IMR-90 (cell line): ENCODE measurements around the gene PAK6. TPM values are rescaled to one million over a fixed set of nuclear protein-coding genes. Genes with fewer than 3 reads are reported as not detected.

Source experiments
- ATAC-seq: fragments of 200-7000 bp; cut with Tn5 transposase; 2 replicates; pipeline ENCODE4 v1.9.1; 2020; ENCODE audit warnings: low read depth, mild to moderate bottlenecking, moderate library complexity
- BruUV-seq: library from RNA; stranded (reverse); fragments of 400-500 nt; replicated peaks from 2 replicates; lab custom pipeline; 2021; lab: Mats Ljungman, UMichigan
- CTCF ChIA-PET: fragments of 300-600 bp; formaldehyde crosslinking; extraction: SDS; loops from one replicate; lab custom pipeline; 2021; ENCODE audit warnings: antibody characterized with exemption; lab: Yijun Ruan, JAX
- POLR2A ChIA-PET: fragments of 300-600 bp; sonication (Branson Sonifier 250); formaldehyde crosslinking; loops from one replicate; lab custom pipeline; 2022; ENCODE audit warnings: antibody characterized with exemption; ENCODE audit not compliant: unreplicated experiment; lab: Charles Lee
- DNase-seq: peaks from one replicate; pipeline ENCODE4 v3.0.0; 2013
- H2AFZ ChIP-seq: replicated peaks from 2 replicates; pipeline ENCODE3; 2013; ENCODE audit warnings: low read length, mild to moderate bottlenecking; ENCODE audit not compliant: poor library complexity
- H2AK5ac ChIP-seq: 2 replicates; pipeline ENCODE4 v1.6.1; 2013; ENCODE audit warnings: low read depth, low read length, inconsistent platforms
- H2AK9ac ChIP-seq: replicated peaks from 2 replicates; pipeline ENCODE3; 2013; ENCODE audit warnings: mild to moderate bottlenecking, low read depth, low read length, moderate library complexity; ENCODE audit not compliant: poor library complexity
- H2BK120ac ChIP-seq: 2 replicates; pipeline ENCODE4 v1.6.1; 2013; ENCODE audit warnings: low read depth, low read length, inconsistent platforms
- H2BK15ac ChIP-seq: 3 replicates; pipeline ENCODE4 v1.6.1; 2013; ENCODE audit warnings: low read depth, low read length, inconsistent platforms
- H2BK20ac ChIP-seq: 2 replicates; pipeline ENCODE4 v1.6.1; 2013; ENCODE audit warnings: low read depth, mild to moderate bottlenecking, inconsistent platforms, low read length, moderate library complexity
- H2BK5ac ChIP-seq: 2 replicates; pipeline ENCODE4 v1.6.1; 2013; ENCODE audit warnings: mild to moderate bottlenecking, low read depth, low read length, inconsistent platforms; ENCODE audit not compliant: poor library complexity, severe bottlenecking
- H3K14ac ChIP-seq: replicated peaks from 2 replicates; pipeline ENCODE4 v1.6.1; 2013; ENCODE audit warnings: low read depth, low read length, inconsistent platforms
- H3K18ac ChIP-seq: 2 replicates; pipeline ENCODE4 v1.6.1; 2013; ENCODE audit warnings: low read depth, low read length, control low read depth
- H3K23ac ChIP-seq: 2 replicates; pipeline ENCODE4 v1.6.1; 2013; ENCODE audit warnings: low read depth, low read length, inconsistent platforms
- H3K27ac ChIP-seq: 2 replicates; pipeline ENCODE4 v1.5.1; 2013; ENCODE audit warnings: mild to moderate bottlenecking, control low read depth, low read length; ENCODE audit not compliant: insufficient read depth
- H3K27me3 ChIP-seq: 2 replicates; pipeline ENCODE4 v1.6.1; 2013; ENCODE audit warnings: low read length; ENCODE audit not compliant: control insufficient read depth, insufficient read depth
- H3K36me3 ChIP-seq: 2 replicates; pipeline ENCODE4 v1.6.1; 2013; ENCODE audit warnings: low read length, mixed read lengths; ENCODE audit not compliant: control insufficient read depth, insufficient read depth
- H3K4ac ChIP-seq: 2 replicates; pipeline ENCODE4 v1.6.1; 2013; ENCODE audit warnings: low read depth, low read length, inconsistent platforms
- H3K4me1 ChIP-seq: 2 replicates; pipeline ENCODE4 v1.6.1; 2013; ENCODE audit warnings: low read length, mixed read lengths; ENCODE audit not compliant: control insufficient read depth, insufficient read depth
- H3K4me2 ChIP-seq: 2 replicates; pipeline ENCODE4 v1.6.1; 2013; ENCODE audit warnings: low read depth, mild to moderate bottlenecking, control low read depth, low read length, moderate library complexity
- H3K4me3 ChIP-seq: 2 replicates; pipeline ENCODE4 v1.5.1; 2013; ENCODE audit warnings: low read depth, mild to moderate bottlenecking, control low read depth, low read length, moderate library complexity; ENCODE audit not compliant: insufficient read depth
- H3K56ac ChIP-seq: 2 replicates; pipeline ENCODE4 v1.6.1; 2013; ENCODE audit warnings: low read length, inconsistent platforms; ENCODE audit not compliant: insufficient read depth; ENCODE audit errors: extremely low read depth
- H3K79me1 ChIP-seq, 2 experiments: 2 replicates each; pipeline ENCODE4 v1.6.1; 2013; ENCODE audit warnings: low read length in 2 of 2, inconsistent platforms in 1 of 2, low read depth in 1 of 2
- H3K9ac ChIP-seq: 2 replicates; pipeline ENCODE4 v1.6.1; 2013; ENCODE audit warnings: low read depth, low read length, control low read depth
- H3K9me1 ChIP-seq: 2 replicates; pipeline ENCODE4 v1.6.1; 2013; ENCODE audit warnings: low read length, inconsistent platforms; ENCODE audit not compliant: insufficient read depth
- H3K9me3 ChIP-seq: 2 replicates; pipeline ENCODE4 v1.6.1; 2013; ENCODE audit warnings: low read length; ENCODE audit not compliant: control insufficient read depth, insufficient read depth
- H4K20me1 ChIP-seq: 2 replicates; pipeline ENCODE4 v1.6.1; 2013; ENCODE audit warnings: low read length, inconsistent platforms; ENCODE audit not compliant: insufficient read depth
- H4K5ac ChIP-seq: 2 replicates; pipeline ENCODE4 v1.6.1; 2013; ENCODE audit warnings: mild to moderate bottlenecking, low read depth, low read length, control low read depth
- H4K8ac ChIP-seq, 2 experiments: 2 replicates each; pipeline ENCODE4 v1.6.1; 2013; ENCODE audit warnings: low read depth in 2 of 2, low read length in 2 of 2, control low read depth in 1 of 2, inconsistent platforms in 1 of 2
- H4K91ac ChIP-seq: 2 replicates; pipeline ENCODE4 v1.6.1; 2013; ENCODE audit warnings: low read depth, low read length, inconsistent platforms; ENCODE audit not compliant: insufficient read depth
- BHLHE40 ChIP-seq: fragments of 150-350 bp; IDR thresholded peaks from 2 replicates; pipeline ENCODE4 v1.6.1; 2016; ENCODE audit warnings: mild to moderate bottlenecking, low read depth, low read length
- CEBPB ChIP-seq: IDR thresholded peaks from 2 replicates; pipeline ENCODE4 v1.6.1; 2012; ENCODE audit warnings: low read depth, low read length, improper control_type of control experiment
- CHD1 ChIP-seq: IDR thresholded peaks from 2 replicates; pipeline ENCODE4 v1.6.1; 2012; ENCODE audit warnings: low read depth, low read length, improper control_type of control experiment
- FOS ChIP-seq: fragments of 150-350 bp; IDR thresholded peaks from 2 replicates; pipeline ENCODE4 v1.6.1; 2016; ENCODE audit warnings: low read depth, low read length
- MAFK ChIP-seq: IDR thresholded peaks from 2 replicates; pipeline ENCODE4 v1.6.1; 2012; ENCODE audit warnings: low read depth, low read length, improper control_type of control experiment
- MAZ ChIP-seq: IDR thresholded peaks from 2 replicates; pipeline ENCODE4 v1.6.1; 2012; ENCODE audit warnings: low read depth, mild to moderate bottlenecking, low read length, improper control_type of control experiment, moderate library complexity, borderline replicate concordance
- MXI1 ChIP-seq: IDR thresholded peaks from 2 replicates; pipeline ENCODE4 v1.6.1; 2012; ENCODE audit warnings: low read depth, mild to moderate bottlenecking, low read length, moderate library complexity, borderline replicate concordance
- NFE2L2 ChIP-seq: fragments of 150-350 bp; IDR thresholded peaks from 2 replicates; pipeline ENCODE4 v1.6.1; 2016; ENCODE audit warnings: low read depth, mild to moderate bottlenecking, low read length
- POLR2A ChIP-seq: IDR thresholded peaks from 2 replicates; pipeline ENCODE4 v1.6.1; 2012; ENCODE audit warnings: mild to moderate bottlenecking, low read depth, low read length
- RAD21 ChIP-seq: IDR thresholded peaks from 2 replicates; pipeline ENCODE4 v1.6.1; 2012; ENCODE audit warnings: low read length, improper control_type of control experiment
- RCOR1 ChIP-seq: IDR thresholded peaks from 2 replicates; pipeline ENCODE4 v1.6.1; 2012; ENCODE audit warnings: mild to moderate bottlenecking, low read length, improper control_type of control experiment; ENCODE audit not compliant: insufficient replicate concordance
- RFX5 ChIP-seq: IDR thresholded peaks from 2 replicates; pipeline ENCODE4 v1.8.0; 2012; ENCODE audit warnings: low read depth, mild to moderate bottlenecking, low read length, moderate library complexity
- SMC3 ChIP-seq: fragments of 150-350 bp; IDR thresholded peaks from 2 replicates; pipeline ENCODE4 v1.6.1; 2016; ENCODE audit warnings: low read depth, mild to moderate bottlenecking, antibody characterized with exemption, low read length, moderate library complexity
- WGBS, 2 experiments: methylation state at CpG; one replicate each; pipeline versions ENCODE4 v1.1.5 to v1.1.7; 2013; ENCODE audit warnings: missing lambda C conversion rate in 2 of 2; ENCODE audit not compliant: insufficient read length in 1 of 2; ENCODE audit errors: extremely low coverage in 2 of 2; 5-methylcytosine and 5-hydroxymethylcytosine counted together
- dilution Hi-C: fragments of 300-500 bp; cut with HindIII; formaldehyde crosslinking; loops from one replicate; pipeline ENCODE4 v1.14.3; 2018; ENCODE audit warnings: low sequenced_read_pairs; ENCODE audit not compliant: unreplicated experiment
- in situ Hi-C: fragments of 300-500 bp; cut with MboI; formaldehyde crosslinking; loops from 3 replicates; pipeline ENCODE4 v1.14.3; 2019; ENCODE audit warnings: low sequenced_read_pairs, inconsistent platforms, mixed read lengths
- intact Hi-C: fragments of 100-400 bp; cut with micrococcal nuclease; formaldehyde crosslinking; loops from 2 replicates; pipeline ENCODE4 v1.10.0; 2022
- polyA plus RNA-seq, 3 experiments: library from polyadenylated mRNA; depleted of rRNA; stranded (reverse); fragments of >200 nt; gene quantifications; 2 replicates each; pipeline ENCODE4 v1.2.3, GENCODE V29; 2012; ENCODE audit warnings: low replicate concordance in 1 of 3
- total RNA-seq: library from RNA; depleted of rRNA; stranded (reverse); fragments of >200 nt; gene quantifications from 2 replicates; pipeline ENCODE4 v1.2.3, GENCODE V29; 2012
- TF ChIP-seq, protein P1 (sequence below): fragments of 150-350 bp; IDR thresholded peaks from 2 replicates; pipeline ENCODE4 v1.6.1; 2017; ENCODE audit warnings: mild to moderate bottlenecking, antibody characterized with exemption, low read length, low read depth
- TF ChIP-seq, protein P2 (sequence below): conservative IDR thresholded peaks from 2 replicates; pipeline ENCODE4 v1.5.1; 2012; ENCODE audit warnings: mild to moderate bottlenecking, low read depth, low read length, improper control_type of control experiment
- TF ChIP-seq, protein P3 (sequence below): fragments of 150-350 bp; IDR thresholded peaks from 2 replicates; pipeline ENCODE4 v1.6.1; 2016; ENCODE audit warnings: low read depth, mild to moderate bottlenecking, low read length, moderate library complexity, borderline replicate concordance

PAK6 gene
- total and polyA plus RNA-seq, 2 of the 4 experiments (the other 2 are of a cell fraction) = 0.21 TPM; not detected in 1

DNA sequence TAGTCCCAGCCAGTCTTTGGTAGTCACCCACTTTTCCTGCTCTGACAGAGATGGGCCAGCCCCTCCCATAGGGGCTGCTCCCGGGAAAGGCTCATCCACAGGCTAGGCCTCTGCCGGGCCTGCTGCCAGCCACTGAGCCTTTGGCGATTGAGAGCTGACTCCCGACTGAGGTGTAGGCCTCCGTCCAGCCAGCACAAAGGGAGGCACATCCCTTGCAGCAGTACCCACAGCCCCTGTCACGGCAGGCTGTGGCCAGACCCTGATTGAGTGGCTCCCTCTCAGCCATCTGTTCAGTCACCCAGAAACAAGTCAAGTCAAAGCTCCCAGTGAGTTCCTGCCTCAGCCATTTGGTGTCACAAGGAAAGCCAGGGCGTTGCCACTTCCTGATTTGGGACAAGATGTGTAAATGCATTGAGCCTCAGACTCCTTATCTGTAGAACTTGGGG is 6.2 kb upstream of the PAK6 start:
- H2BK15ac ChIP-seq = no peak overlapping the region
- H4K8ac ChIP-seq = peak overlapping the region; percentile 50 to 90; a peak in 3 of 4 replicates
- no peaks in the 10 kb centered on the region for H3K9me3 ChIP-seq
- H3K9me1 ChIP-seq = 0 out of 2 replicates have a peak, but pooled peaks cover 3% of the 10 kb centered on the region
- DNase-seq (peak; percentile 22), ATAC-seq (peak; percentile 53; the same call in 1 of the 2 replicates)
- no peak overlapping the region for H3K56ac ChIP-seq
- no peak overlapping the region for H3K27ac ChIP-seq
- H2AK9ac ChIP-seq = peak overlapping the region; percentile 51
- peak overlapping the region; percentile 87 for H2AFZ ChIP-seq
- 20% methylated on average over 5 of the region's 7 CpGs; no CpG with 5 or more reads in 1 of the 2 experiments for WGBS, 2 experiments
- no peak overlapping the region for H2BK5ac ChIP-seq
- ChIA-PET POLR2A (no interaction called here), CTCF (no interaction called here)
- no peak overlapping the region for H3K4me3 ChIP-seq
- H3K4me1 ChIP-seq = 0 out of 2 replicates have a peak, but pooled peaks cover 2% of the 10 kb centered on the region
- TF ChIP-seq MXI1 (no peak), RAD21 (no peak), CEBPB (no peak), CHD1 (no peak), SMC3 (no peak), BHLHE40 (no peak), POLR2A (no peak), RFX5 (no peak), NFE2L2 (no peak), MAFK (no peak), MAZ (no peak), FOS (no peak), RCOR1 (no peak)
- TF ChIP-seq, protein P1, sequence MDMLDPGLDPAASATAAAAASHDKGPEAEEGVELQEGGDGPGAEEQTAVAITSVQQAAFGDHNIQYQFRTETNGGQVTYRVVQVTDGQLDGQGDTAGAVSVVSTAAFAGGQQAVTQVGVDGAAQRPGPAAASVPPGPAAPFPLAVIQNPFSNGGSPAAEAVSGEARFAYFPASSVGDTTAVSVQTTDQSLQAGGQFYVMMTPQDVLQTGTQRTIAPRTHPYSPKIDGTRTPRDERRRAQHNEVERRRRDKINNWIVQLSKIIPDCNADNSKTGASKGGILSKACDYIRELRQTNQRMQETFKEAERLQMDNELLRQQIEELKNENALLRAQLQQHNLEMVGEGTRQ = no peak
- TF ChIP-seq, protein P2, sequence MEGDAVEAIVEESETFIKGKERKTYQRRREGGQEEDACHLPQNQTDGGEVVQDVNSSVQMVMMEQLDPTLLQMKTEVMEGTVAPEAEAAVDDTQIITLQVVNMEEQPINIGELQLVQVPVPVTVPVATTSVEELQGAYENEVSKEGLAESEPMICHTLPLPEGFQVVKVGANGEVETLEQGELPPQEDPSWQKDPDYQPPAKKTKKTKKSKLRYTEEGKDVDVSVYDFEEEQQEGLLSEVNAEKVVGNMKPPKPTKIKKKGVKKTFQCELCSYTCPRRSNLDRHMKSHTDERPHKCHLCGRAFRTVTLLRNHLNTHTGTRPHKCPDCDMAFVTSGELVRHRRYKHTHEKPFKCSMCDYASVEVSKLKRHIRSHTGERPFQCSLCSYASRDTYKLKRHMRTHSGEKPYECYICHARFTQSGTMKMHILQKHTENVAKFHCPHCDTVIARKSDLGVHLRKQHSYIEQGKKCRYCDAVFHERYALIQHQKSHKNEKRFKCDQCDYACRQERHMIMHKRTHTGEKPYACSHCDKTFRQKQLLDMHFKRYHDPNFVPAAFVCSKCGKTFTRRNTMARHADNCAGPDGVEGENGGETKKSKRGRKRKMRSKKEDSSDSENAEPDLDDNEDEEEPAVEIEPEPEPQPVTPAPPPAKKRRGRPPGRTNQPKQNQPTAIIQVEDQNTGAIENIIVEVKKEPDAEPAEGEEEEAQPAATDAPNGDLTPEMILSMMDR = no peak
- TF ChIP-seq, protein P3, sequence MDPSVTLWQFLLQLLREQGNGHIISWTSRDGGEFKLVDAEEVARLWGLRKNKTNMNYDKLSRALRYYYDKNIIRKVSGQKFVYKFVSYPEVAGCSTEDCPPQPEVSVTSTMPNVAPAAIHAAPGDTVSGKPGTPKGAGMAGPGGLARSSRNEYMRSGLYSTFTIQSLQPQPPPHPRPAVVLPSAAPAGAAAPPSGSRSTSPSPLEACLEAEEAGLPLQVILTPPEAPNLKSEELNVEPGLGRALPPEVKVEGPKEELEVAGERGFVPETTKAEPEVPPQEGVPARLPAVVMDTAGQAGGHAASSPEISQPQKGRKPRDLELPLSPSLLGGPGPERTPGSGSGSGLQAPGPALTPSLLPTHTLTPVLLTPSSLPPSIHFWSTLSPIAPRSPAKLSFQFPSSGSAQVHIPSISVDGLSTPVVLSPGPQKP = no peak
- H3K27me3 ChIP-seq = no peaks in the 10 kb centered on the region
- BruUV-seq = no TSS peak
- no peak overlapping the region for H2AK5ac ChIP-seq
- dilution Hi-C loops (no loop called here), intact Hi-C loops (no loop called here), in situ Hi-C loops (no loop called here)
- no peaks in the 10 kb centered on the region for H4K20me1 ChIP-seq
- peak overlapping the region; percentile 40; the same call in 1 of the 2 replicates for H3K18ac ChIP-seq
- no peak overlapping the region for H2BK120ac ChIP-seq
- no peak overlapping the region for H3K9ac ChIP-seq
- peak overlapping the region; percentile 51 for H3K23ac ChIP-seq
- H3K36me3 ChIP-seq = no peaks in the 10 kb centered on the region
- H3K4me2 ChIP-seq = no peak overlapping the region
- H4K91ac ChIP-seq = no peak overlapping the region
- peak overlapping the region; percentile 76 for H4K5ac ChIP-seq
- H2BK20ac ChIP-seq = peak overlapping the region; percentile 44; the same call in 1 of the 2 replicates
- H3K14ac ChIP-seq = peak overlapping the region; percentile 75; the same call in 1 of the 2 replicates
- no peaks in the 10 kb centered on the region for H3K79me1 ChIP-seq
- H3K4ac ChIP-seq = peak overlapping the region; percentile 42
